ENCODE data around the gene CREB3L1.
A peak's percentile ranks its signal among the peaks of the same experiment; 100 is the strongest.

CREB3L1 gene

DNA sequence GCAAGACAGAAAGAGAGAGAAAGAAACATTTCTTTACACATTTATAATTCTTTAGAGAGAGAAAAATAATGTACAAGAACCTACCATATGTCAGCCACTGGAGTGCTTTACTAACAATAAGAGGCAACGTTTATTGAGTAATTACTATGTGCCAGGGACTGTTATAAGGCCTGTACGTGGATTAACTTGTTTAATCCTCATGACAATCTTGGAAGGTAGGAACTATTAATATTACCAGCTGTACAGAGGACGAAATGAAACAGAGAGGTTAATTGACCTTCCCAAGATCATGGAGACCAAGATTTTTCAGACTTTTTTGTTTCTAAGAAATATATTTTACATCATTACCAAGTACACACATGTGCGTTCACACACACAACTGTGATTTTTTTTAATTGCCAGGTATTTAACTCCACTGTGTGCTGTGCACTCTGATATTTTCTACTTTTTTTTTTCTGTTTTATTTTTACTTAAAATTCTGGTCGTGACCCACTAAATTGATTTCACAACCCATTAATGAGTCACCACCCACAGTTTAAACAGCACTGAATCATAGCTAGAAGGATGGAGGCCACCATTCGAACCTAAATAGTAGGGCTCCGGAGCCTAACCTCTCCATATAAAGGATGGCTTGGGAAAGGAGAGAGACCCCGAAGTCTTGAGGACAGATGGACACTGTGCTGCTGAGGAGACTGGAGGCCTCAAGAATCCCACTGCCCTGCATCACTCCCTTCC lies 21.4 kb downstream of the CREB3L1 start:
- TF ChIP-seq EGR1 (IDR thresholded peaks at IDR 0.05), result no peak
- TF ChIP-seq NFIC (IDR thresholded peaks at IDR 0.05), result no peak
- TF ChIP-seq ZBTB7A (IDR thresholded peaks at IDR 0.05; ENCODE audit: low read depth), result no peak
- TF ChIP-seq YY1 (IDR thresholded peaks at IDR 0.05; ENCODE audit: low read depth), result no peak
- TF ChIP-seq, protein P1, sequence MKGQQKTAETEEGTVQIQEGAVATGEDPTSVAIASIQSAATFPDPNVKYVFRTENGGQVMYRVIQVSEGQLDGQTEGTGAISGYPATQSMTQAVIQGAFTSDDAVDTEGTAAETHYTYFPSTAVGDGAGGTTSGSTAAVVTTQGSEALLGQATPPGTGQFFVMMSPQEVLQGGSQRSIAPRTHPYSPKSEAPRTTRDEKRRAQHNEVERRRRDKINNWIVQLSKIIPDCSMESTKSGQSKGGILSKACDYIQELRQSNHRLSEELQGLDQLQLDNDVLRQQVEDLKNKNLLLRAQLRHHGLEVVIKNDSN (IDR thresholded peaks at IDR 0.05), result no peak
- no peak for TF ChIP-seq FOXM1 (IDR thresholded peaks at IDR 0.05; ENCODE audit: borderline replicate concordance, low read depth)

- TF ChIP-seq RAD21 (IDR thresholded peaks at IDR 0.05; ENCODE audit: low read depth), result 0 out of 2 replicates have a peak, but pooled peaks have one; percentile 16
- TF ChIP-seq CEBPB (IDR thresholded peaks at IDR 0.05), result no peak
Measured at GRCh38 chr11:46299451-46299961, 22.0 kb downstream of the CREB3L1 start.

GRCh38 chr11:46300270-46300669 lies 22.8 kb downstream of the CREB3L1 start:
- no peak for TF ChIP-seq EP300 (IDR thresholded peaks at IDR 0.05; ENCODE audit: borderline replicate concordance)
- no peak for TF ChIP-seq CREB1 (IDR thresholded peaks at IDR 0.05; ENCODE audit: low read depth)
- no peak for TF ChIP-seq FOXM1 (IDR thresholded peaks at IDR 0.05; ENCODE audit: borderline replicate concordance, low read depth)

GRCh38 chr11:46302866-46303265 lies 25.4 kb downstream of the CREB3L1 start:
- TF ChIP-seq CREB1 (IDR thresholded peaks at IDR 0.05; ENCODE audit: low read depth), result no peak
- TF ChIP-seq REST (IDR thresholded peaks at IDR 0.05; ENCODE audit: low read depth), result no peak
- TF ChIP-seq, protein P1 (IDR thresholded peaks at IDR 0.05), result no peak
- TF ChIP-seq EGR1 (IDR thresholded peaks at IDR 0.05), result no peak
- no peak for TF ChIP-seq CEBPB (IDR thresholded peaks at IDR 0.05)
- no peak for TF ChIP-seq TEAD4 (IDR thresholded peaks at IDR 0.05)
- no peak for TF ChIP-seq MAX (IDR thresholded peaks at IDR 0.05)
- no peak for TF ChIP-seq EP300 (IDR thresholded peaks at IDR 0.05; ENCODE audit: borderline replicate concordance)
- no peak for TF ChIP-seq TAF1 (IDR thresholded peaks at IDR 0.05; ENCODE audit: low read depth)
- TF ChIP-seq TCF12 (IDR thresholded peaks at IDR 0.05; ENCODE audit: low read depth), result no peak
- TF ChIP-seq FOXM1 (IDR thresholded peaks at IDR 0.05; ENCODE audit: borderline replicate concordance, low read depth), result no peak
- no peak for TF ChIP-seq RAD21 (IDR thresholded peaks at IDR 0.05; ENCODE audit: low read depth)
- no peak for TF ChIP-seq ZBTB7A (IDR thresholded peaks at IDR 0.05; ENCODE audit: low read depth)
- no peak for TF ChIP-seq NFIC (IDR thresholded peaks at IDR 0.05)
- no peak for TF ChIP-seq YY1 (IDR thresholded peaks at IDR 0.05; ENCODE audit: low read depth)

- no peak for TF ChIP-seq ZBTB7A (IDR thresholded peaks at IDR 0.05; ENCODE audit: low read depth)
- no peak for TF ChIP-seq TCF12 (IDR thresholded peaks at IDR 0.05; ENCODE audit: low read depth)
- TF ChIP-seq REST (IDR thresholded peaks at IDR 0.05; ENCODE audit: low read depth), result no peak
Measured at GRCh38 chr11:46304605-46305179, 27.2 kb downstream of the CREB3L1 start.

- no peak for TF ChIP-seq ZBTB7A (IDR thresholded peaks at IDR 0.05; ENCODE audit: low read depth)
- TF ChIP-seq TCF12 (IDR thresholded peaks at IDR 0.05; ENCODE audit: low read depth), result no peak
- no peak for TF ChIP-seq EGR1 (IDR thresholded peaks at IDR 0.05)
- TF ChIP-seq EP300 (IDR thresholded peaks at IDR 0.05; ENCODE audit: borderline replicate concordance), result no peak
- TF ChIP-seq TAF1 (IDR thresholded peaks at IDR 0.05; ENCODE audit: low read depth), result no peak
- TF ChIP-seq, protein P1 (IDR thresholded peaks at IDR 0.05), result no peak
- no peak for TF ChIP-seq YY1 (IDR thresholded peaks at IDR 0.05; ENCODE audit: low read depth)
- TF ChIP-seq RAD21 (IDR thresholded peaks at IDR 0.05; ENCODE audit: low read depth), result no peak
Measured at GRCh38 chr11:46305295-46305694, 27.8 kb downstream of the CREB3L1 start.
